ENCODE measurements around the gene CCND3. TPM values are rescaled to one million over a fixed set of nuclear protein-coding genes. Genes with fewer than 3 reads are reported as not detected.

Gene CCND3
- total RNA-seq, 1 experiment from 2014 or later: 75.1 TPM

DNA sequence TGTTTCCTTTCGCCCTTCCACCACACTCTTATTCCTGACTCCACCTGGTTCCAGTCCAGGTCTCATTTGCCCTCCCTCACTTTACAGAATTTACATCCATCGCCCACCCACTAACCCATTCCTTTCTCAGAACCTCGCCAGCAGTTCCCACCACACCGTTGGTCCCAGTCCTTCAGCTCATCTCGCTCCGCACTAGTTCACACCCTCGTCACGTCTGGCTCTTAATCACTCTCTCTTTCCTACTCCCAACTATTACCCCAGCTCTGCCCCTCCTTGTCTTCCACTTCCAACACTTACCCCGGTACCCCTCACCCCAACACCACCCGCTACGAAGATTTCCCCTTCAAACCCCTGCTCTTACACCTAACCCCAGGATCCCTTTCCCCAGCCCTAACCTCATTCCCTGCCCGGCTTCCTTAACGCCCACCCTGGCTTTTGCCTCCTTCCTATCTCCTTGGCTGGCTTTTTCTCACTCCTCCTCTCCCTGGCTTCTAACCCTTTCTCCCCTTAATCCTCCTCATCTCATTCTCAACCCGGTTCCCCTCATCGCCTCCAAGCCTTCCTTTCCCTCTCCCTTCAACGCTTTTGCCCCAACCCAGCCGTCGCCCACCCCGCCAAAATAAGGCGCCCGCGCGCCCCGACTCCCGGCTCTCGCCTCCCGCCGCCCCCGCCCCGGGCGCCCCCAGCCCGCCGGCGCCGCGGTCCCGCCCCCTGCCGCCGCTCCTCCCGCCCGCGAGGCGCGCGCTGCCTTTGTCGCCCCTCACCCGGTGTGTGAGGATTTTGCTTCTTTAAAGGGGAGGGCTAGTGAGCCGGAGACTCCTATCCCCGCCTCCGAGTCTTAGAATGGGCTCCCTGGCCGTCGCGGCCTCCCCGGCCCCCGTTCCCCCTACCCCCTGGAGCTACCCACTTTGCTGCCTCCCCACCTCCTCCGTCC, 47.0 kb downstream of the CCND3 start:
- Histone ChIP-seq H3K36me3 (no peaks in the 10 kb centered on the region), H3K4me1 (replicated peaks) (peaks cover 12% of the 10 kb centered on the region; the same call in 1 of the 2 replicates), H3K27ac (no peak overlapping the region), H3K27me3 (replicated peaks) (no peaks in the 10 kb centered on the region), H3K4me3 (peak overlapping the region; percentile 63), H3K9me3 (replicated peaks) (no peaks in the 10 kb centered on the region)
- DNase-seq (ENCODE audit: low read depth in 1 of 2, low spot score in 2 of 2): peak in 1 of 2 experiments; percentile 15

DNA sequence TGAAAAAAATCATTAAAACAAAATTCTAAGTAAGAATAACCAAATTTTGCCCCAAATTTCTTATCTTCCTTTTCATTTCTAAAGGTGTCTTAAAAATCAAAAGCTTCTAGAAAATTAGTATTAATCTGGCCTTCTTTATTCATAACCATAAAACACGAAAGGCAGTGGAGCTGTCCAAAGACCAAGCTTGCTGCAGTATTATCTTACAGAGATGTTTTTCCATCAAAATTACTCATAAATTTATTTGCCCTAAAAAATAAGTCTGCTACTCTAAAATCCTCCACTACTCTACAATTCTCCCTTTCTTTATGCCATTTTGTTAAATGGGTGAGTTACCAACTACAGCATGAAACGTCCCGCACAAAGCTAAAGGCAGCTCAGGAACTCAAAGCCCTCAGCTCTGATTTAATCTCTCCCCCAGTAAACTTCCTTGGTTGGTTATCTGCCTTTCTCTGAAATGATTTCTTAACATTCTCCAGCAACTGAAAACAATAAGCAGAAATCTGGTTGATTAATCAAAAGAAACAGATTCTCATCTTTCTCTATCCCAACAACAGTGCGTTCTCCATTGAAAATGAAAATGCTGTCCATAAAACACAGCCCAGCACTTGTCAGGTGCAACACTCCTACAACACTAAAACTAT, 48.6 kb downstream of the CCND3 start:
- peaks cover 18% of the 10 kb centered on the region for H3K4me1 ChIP-seq (replicated peaks)
- no peaks in the 10 kb centered on the region for H3K36me3 ChIP-seq
- no peak for DNase-seq (ENCODE audit: low read depth in 1 of 2, low spot score in 2 of 2)
- H3K27ac ChIP-seq: no peak overlapping the region
- no peaks in the 10 kb centered on the region for H3K27me3 ChIP-seq (replicated peaks)
- H3K9me3 ChIP-seq (replicated peaks): no peaks in the 10 kb centered on the region
- no peak overlapping the region for H3K4me3 ChIP-seq

- Histone ChIP-seq H3K9me3 (replicated peaks) (no peaks in the 10 kb centered on the region), H3K36me3 (peaks cover 6% of the 10 kb centered on the region; the same call in 1 of the 2 replicates), H3K4me3 (no peak overlapping the region), H3K27ac (peak overlapping the region; percentile 47), H3K27me3 (replicated peaks) (no peaks in the 10 kb centered on the region), H3K4me1 (replicated peaks) (peaks cover 19% of the 10 kb centered on the region)
- DNase-seq (ENCODE audit: low read depth in 1 of 2, low spot score in 2 of 2): peak; percentile 54 to 80
These were observed 54.3 kb downstream of the CCND3 start for GRCh38 chr6:41887331-41887751.

DNA sequence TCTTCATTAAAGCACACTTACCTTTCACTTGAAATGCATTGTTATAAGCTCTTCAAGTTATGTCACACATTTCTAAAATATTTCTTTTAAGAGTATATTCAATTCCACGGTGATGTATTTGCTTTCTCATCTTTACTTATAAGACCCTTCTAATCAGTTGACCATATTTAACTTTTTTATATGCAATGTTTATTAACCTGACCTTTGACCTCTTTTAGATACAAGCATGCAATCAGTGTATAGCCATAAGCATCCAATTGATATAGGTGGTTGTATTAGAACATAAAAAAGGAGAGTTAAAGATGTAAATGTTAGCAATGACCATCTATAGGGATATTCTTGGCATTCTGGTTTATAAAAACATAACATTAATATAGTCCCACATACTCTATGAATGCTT, 55.7 kb downstream of the CCND3 start:
- Histone ChIP-seq H3K27ac (no peak overlapping the region), H3K9me3 (replicated peaks) (no peaks in the 10 kb centered on the region), H3K36me3 (peaks cover 6% of the 10 kb centered on the region; the same call in 1 of the 2 replicates), H3K27me3 (replicated peaks) (no peaks in the 10 kb centered on the region), H3K4me3 (no peak overlapping the region), H3K4me1 (replicated peaks) (peaks cover 19% of the 10 kb centered on the region)
- no peak for DNase-seq (ENCODE audit: low read depth in 1 of 2, low spot score in 2 of 2)

GRCh38 chr6:41884957-41885356, 56.7 kb downstream of the CCND3 start:
- Histone ChIP-seq H3K9me3 (replicated peaks) (no peaks in the 10 kb centered on the region), H3K4me1 (replicated peaks) (peaks cover 20% of the 10 kb centered on the region), H3K27me3 (replicated peaks) (no peaks in the 10 kb centered on the region), H3K36me3 (peaks cover 6% of the 10 kb centered on the region; the same call in 1 of the 2 replicates), H3K27ac (no peak overlapping the region), H3K4me3 (no peak overlapping the region)
- DNase-seq (ENCODE audit: low read depth in 1 of 2, low spot score in 2 of 2): no peak

Other genes with a start within 250 kb of the CCND3 start
- gene TFEB, start 206.2 kb downstream of the CCND3 start, total RNA-seq (2014; rRNA removed; shearing (Covaris generic)): 3.4 and 6.5 TPM in 2 replicates
- gene PGC, start 194.4 kb downstream of the CCND3 start, total RNA-seq (2014; rRNA removed; shearing (Covaris generic)): not detected in 2 replicates
- gene FRS3, start 161.9 kb downstream of the CCND3 start, total RNA-seq (2014; rRNA removed; shearing (Covaris generic)): 1.5 and 2.0 TPM in 2 replicates
- not detected in 2 replicates for gene PRICKLE4, start 161.0 kb downstream of the CCND3 start, total RNA-seq (2014; rRNA removed; shearing (Covaris generic))
- gene TOMM6, start 154.1 kb downstream of the CCND3 start, total RNA-seq (2014; rRNA removed; shearing (Covaris generic)): 147 and 192 TPM in 2 replicates
- gene USP49, start 46.4 kb downstream of the CCND3 start, total RNA-seq (2014; rRNA removed; shearing (Covaris generic)): 1.0 and 2.3 TPM in 2 replicates
- gene MED20, start 20.7 kb downstream of the CCND3 start, total RNA-seq (2014; rRNA removed; shearing (Covaris generic)): 31.9 and 46.8 TPM in 2 replicates
- gene BYSL, start 20.3 kb downstream of the CCND3 start, total RNA-seq (2014; rRNA removed; shearing (Covaris generic)): 21.5 and 24.2 TPM in 2 replicates
- 5.0 and 12.2 TPM in 2 replicates for gene TAF8, start 108.7 kb upstream of the CCND3 start, total RNA-seq (2014; rRNA removed; shearing (Covaris generic))
- gene C6orf132, start 200.8 kb upstream of the CCND3 start, total RNA-seq (2014; rRNA removed; shearing (Covaris generic)): not detected in 2 replicates
- gene GUCA1A, start 231.6 kb upstream of the CCND3 start, total RNA-seq (2014; rRNA removed; shearing (Covaris generic)): not detected in 2 replicates